K562 (cell line): ENCODE results near the gene PFN3. TPM values are rescaled to one million over a fixed set of nuclear protein-coding genes. Genes with fewer than 3 reads are reported as not detected.
A peak's percentile ranks its signal among the peaks of the same experiment; 100 is the strongest.

Source experiments
- GTF2E2 ChIP-seq: fragments of 200-800 bp; sonication (Bioruptor generic); IDR thresholded peaks from 2 replicates; pipeline ENCODE4 v1.6.1; 2016; ENCODE audit warnings: missing genetic modification characterization, missing compliant biosample characterization
- ID3 ChIP-seq, 2 experiments: fragments of 250-450 bp in 1 of 2; fragments of 450-650 bp in 1 of 2; sonication (Bioruptor Pico) in 1 of 2; IDR thresholded peaks; 2 replicates each; pipeline versions ENCODE4 v1.6.1 to v1.8.0; 2016 to 2021; ENCODE audit warnings: mild to moderate bottlenecking in 2 of 2, moderate library complexity in 2 of 2, missing compliant biosample characterization in 1 of 2, missing genetic modification characterization in 1 of 2
- IFI16 ChIP-seq: fragments of 250-450 bp; sonication (Bioruptor Pico); IDR thresholded peaks from 2 replicates; pipeline ENCODE4 v2.1.2; 2022; ENCODE audit warnings: mild to moderate bottlenecking, inconsistent platforms
- LARP7 ChIP-seq: fragments of 450-650 bp; IDR thresholded peaks from 2 replicates; pipeline ENCODE4 v1.6.1; 2016
- MBD1 ChIP-seq: fragments of 250-450 bp; sonication (Bioruptor Pico); IDR thresholded peaks from 2 replicates; pipeline ENCODE4 v1.8.0; 2022; ENCODE audit warnings: inconsistent platforms
- MYC ChIP-seq, 2 experiments: fragments of 250-450 bp in 1 of 2; sonication (Bioruptor Pico) in 1 of 2; IDR thresholded peaks; 2 replicates each; pipeline versions ENCODE4 v1.5.1 to v1.6.1; 2012 to 2021; ENCODE audit warnings: low read depth in 2 of 2, borderline replicate concordance in 1 of 2, improper control_type of control experiment in 1 of 2, low read length in 1 of 2, mild to moderate bottlenecking in 1 of 2, moderate library complexity in 1 of 2
- NCOA1 ChIP-seq: fragments of 450-650 bp; IDR thresholded peaks from 2 replicates; pipeline ENCODE4 v1.6.1; 2016; ENCODE audit warnings: low read depth
- NCOA2 ChIP-seq, 2 experiments: fragments of 450-650 bp; IDR thresholded peaks; 2 replicates each; pipeline ENCODE4 v1.6.1; 2018; ENCODE audit warnings: mild to moderate bottlenecking in 2 of 2, moderate library complexity in 1 of 2; ENCODE audit not compliant: partially characterized antibody in 2 of 2
- SFPQ ChIP-seq: fragments of 200-400 bp; formaldehyde crosslinking; IDR thresholded peaks from 2 replicates; pipeline ENCODE4 v1.6.1; 2017; ENCODE audit warnings: mild to moderate bottlenecking, low read depth, low read length, moderate library complexity
- SMAD1 ChIP-seq: fragments of 150-350 bp; IDR thresholded peaks from 2 replicates; pipeline ENCODE4 v1.6.1; 2014; ENCODE audit warnings: low read length, low read depth; ENCODE audit not compliant: partially characterized antibody
- SMARCE1 ChIP-seq: fragments of 450-650 bp; IDR thresholded peaks from 2 replicates; pipeline ENCODE4 v1.7.1; 2016; ENCODE audit warnings: mild to moderate bottlenecking
- SNIP1 ChIP-seq: fragments of 450-650 bp; IDR thresholded peaks from 2 replicates; pipeline ENCODE4 v1.7.1; 2017; ENCODE audit warnings: low read depth, mild to moderate bottlenecking
- SREBF2 ChIP-seq: sonication (generic); formaldehyde crosslinking; IDR thresholded peaks from 2 replicates; pipeline ENCODE4 v1.4.0; 2020; ENCODE audit warnings: mild to moderate bottlenecking, missing genetic modification reagents
- SRSF9 ChIP-seq: fragments of 200-400 bp; formaldehyde crosslinking; IDR thresholded peaks from 2 replicates; pipeline ENCODE4 v1.6.1; 2017; ENCODE audit warnings: low read depth, low read length, borderline replicate concordance
- ZBTB12 ChIP-seq: fragments of 250-450 bp; sonication (Bioruptor Pico); IDR thresholded peaks from 2 replicates; pipeline ENCODE4 v1.4.0; 2020
- ZNF146 ChIP-seq: IDR thresholded peaks from one replicate; pipeline ENCODE4 v1.6.1; 2018; ENCODE audit warnings: missing compliant biosample characterization; ENCODE audit not compliant: unreplicated experiment
- ZNF212 ChIP-seq: fragments of 450-650 bp; formaldehyde crosslinking; IDR thresholded peaks from 2 replicates; pipeline ENCODE4 v1.4.0; 2020; ENCODE audit warnings: mild to moderate bottlenecking
- polyA plus RNA-seq, 8 experiments: library from polyadenylated mRNA; depleted of rRNA in 4 of 8; stranded (reverse) in 5 of 8; unstranded in 3 of 8; fragments of >200 nt; fragmentation: Nextera tagmentation in 2 of 8; fragmentation: Illumina TruSeq in 1 of 8; extraction: Ambion mirVana in 2 of 8; extraction: Trizol in 1 of 8; gene quantifications; 2 replicates each; pipeline versions ENCODE4 v1.2.1 to v1.2.3, GENCODE V29; 2011 to 2014; ENCODE audit warnings: inconsistent platforms in 1 of 8, missing spikeins in 1 of 8
- total RNA-seq, 7 experiments: library from RNA; depleted of rRNA in 6 of 7; stranded (reverse); fragments of >200 nt in 6 of 7; fragmentation: Illumina TruSeq in 2 of 7; extraction: Trizol in 2 of 7; gene quantifications; 2 replicates each; pipeline versions ENCODE4 v1.2.1 to v1.2.3, GENCODE V29; 2011 to 2021; ENCODE audit warnings: low replicate concordance in 1 of 7
- TF ChIP-seq, protein P1 (sequence below), 2 experiments: fragments of 450-650 bp; IDR thresholded peaks; 2 replicates each; pipeline ENCODE4 v1.6.1; 2016
- TF ChIP-seq, protein P2 (sequence below): fragments of 450-650 bp; IDR thresholded peaks from 2 replicates; pipeline ENCODE4 v1.6.1; 2016; ENCODE audit warnings: low read depth, mild to moderate bottlenecking, moderate library complexity

The PFN3 gene
- total and polyA plus RNA-seq, 9 of the 15 experiments (the other 6 are each of a cell fraction or from before 2014, with no cell fraction given) = not detected

- TF ChIP-seq NCOA1 (no peak), ZNF212 (no peak), IFI16 (CRISPR knock-in tag) (no peak), GTF2E2 (tag) (no peak), LARP7 (no peak), NCOA2 (IDR thresholded peaks at IDR 0.05; ENCODE audit: partially characterized antibody in 2 of 2) (no peak), SRSF9 (no peak), SMAD1 (no peak), ZNF146 (no peak), MBD1 (no peak), ZBTB12 (no peak), MYC (IDR thresholded peaks at IDR 0.05; ENCODE audit: low read depth, low read length) (peak; percentile 30), MYC (CRISPR knock-in tag; IDR thresholded peaks at IDR 0.05; ENCODE audit: borderline replicate concordance, low read depth) (no peak), SFPQ (no peak), SMARCE1 (0 out of 2 replicates have a peak, but pooled peaks have one; percentile 12), ID3 (CRISPR knock-in tag; IDR thresholded peaks at IDR 0.05) (no peak), ID3 (tag; IDR thresholded peaks at IDR 0.05) (no peak), SNIP1 (no peak), SREBF2 (CRISPR knock-in tag) (no peak)
- TF ChIP-seq, protein P1, sequence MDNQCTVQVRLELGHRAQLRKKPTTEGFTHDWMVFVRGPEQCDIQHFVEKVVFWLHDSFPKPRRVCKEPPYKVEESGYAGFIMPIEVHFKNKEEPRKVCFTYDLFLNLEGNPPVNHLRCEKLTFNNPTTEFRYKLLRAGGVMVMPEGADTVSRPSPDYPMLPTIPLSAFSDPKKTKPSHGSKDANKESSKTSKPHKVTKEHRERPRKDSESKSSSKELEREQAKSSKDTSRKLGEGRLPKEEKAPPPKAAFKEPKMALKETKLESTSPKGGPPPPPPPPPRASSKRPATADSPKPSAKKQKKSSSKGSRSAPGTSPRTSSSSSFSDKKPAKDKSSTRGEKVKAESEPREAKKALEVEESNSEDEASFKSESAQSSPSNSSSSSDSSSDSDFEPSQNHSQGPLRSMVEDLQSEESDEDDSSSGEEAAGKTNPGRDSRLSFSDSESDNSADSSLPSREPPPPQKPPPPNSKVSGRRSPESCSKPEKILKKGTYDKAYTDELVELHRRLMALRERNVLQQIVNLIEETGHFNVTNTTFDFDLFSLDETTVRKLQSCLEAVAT (IDR thresholded peaks at IDR 0.05) = no peak
- TF ChIP-seq, protein P2, sequence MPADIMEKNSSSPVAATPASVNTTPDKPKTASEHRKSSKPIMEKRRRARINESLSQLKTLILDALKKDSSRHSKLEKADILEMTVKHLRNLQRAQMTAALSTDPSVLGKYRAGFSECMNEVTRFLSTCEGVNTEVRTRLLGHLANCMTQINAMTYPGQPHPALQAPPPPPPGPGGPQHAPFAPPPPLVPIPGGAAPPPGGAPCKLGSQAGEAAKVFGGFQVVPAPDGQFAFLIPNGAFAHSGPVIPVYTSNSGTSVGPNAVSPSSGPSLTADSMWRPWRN = no peak
Observed at GRCh38 chr5:177362610-177363507, 37.6 kb downstream of the PFN3 start (continued).
